ENCODE results near the gene DNPH1. TPM values are rescaled to one million over a fixed set of nuclear protein-coding genes. Genes with fewer than 3 reads are reported as not detected.

The DNPH1 gene
- total RNA-seq, 2 donors from 2014 or later, result 94.2 to 119 TPM

GRCh38 chr6:43211955-43212354, 17.3 kb downstream of the DNPH1 start:
- DNase-seq (no peak), ATAC-seq (no peak)
- peak overlapping the region in 1 of 4 donors; percentile 8 for H3K27ac ChIP-seq
- no peaks in the 10 kb centered on the region for H3K27me3 ChIP-seq
- WGBS, 2 donors, result 50 to 71% methylated on average over 1 of the region's 1 CpG
- intact Hi-C loops (cut with DNase I), result no loop called here
- no peak overlapping the region for H3K4me3 ChIP-seq
- no peaks in the 10 kb centered on the region for H3K9me3 ChIP-seq
- peaks cover 0 to 3% of the 10 kb centered on the region in 2 donors for H3K36me3 ChIP-seq (replicated peaks in 1 of 2; ENCODE audit: insufficient read depth in 1 of 2, low read depth in 2 of 2)
- TF ChIP-seq CTCF (IDR thresholded peaks at IDR 0.05) (no peak), POLR2A (IDR thresholded peaks at IDR 0.05) (no peak)
- H3K4me1 ChIP-seq, result no peaks in the 10 kb centered on the region

GRCh38 chr6:43207286-43207685, 22.0 kb downstream of the DNPH1 start:
- WGBS, 2 donors, result 87 to 96% methylated on average over 2 of the region's 2 CpGs
- TF ChIP-seq POLR2A (IDR thresholded peaks at IDR 0.05) (no peak), CTCF (IDR thresholded peaks at IDR 0.05) (no peak)
- Histone ChIP-seq H3K4me3 (no peak overlapping the region), H3K27ac (no peak overlapping the region), H3K36me3 (replicated peaks in 1 of 2; ENCODE audit: insufficient read depth in 1 of 2, low read depth in 2 of 2) (no peaks in the 10 kb centered on the region), H3K4me1 (no peaks in the 10 kb centered on the region), H3K27me3 (no peaks in the 10 kb centered on the region), H3K9me3 (no peaks in the 10 kb centered on the region)
- DNase-seq (no peak), ATAC-seq (no peak)
- intact Hi-C loops (cut with DNase I), result no loop called here

GRCh38 chr6:43205849-43206248, 23.4 kb downstream of the DNPH1 start:
- Histone ChIP-seq H3K27ac (no peak overlapping the region), H3K4me1 (no peaks in the 10 kb centered on the region), H3K4me3 (no peak overlapping the region), H3K9me3 (no peaks in the 10 kb centered on the region), H3K27me3 (no peaks in the 10 kb centered on the region), H3K36me3 (replicated peaks in 1 of 2; ENCODE audit: insufficient read depth in 1 of 2, low read depth in 2 of 2) (no peaks in the 10 kb centered on the region)
- intact Hi-C loops (cut with DNase I), result no loop called here
- no peak for TF ChIP-seq POLR2A (IDR thresholded peaks at IDR 0.05)
- no peak for TF ChIP-seq CTCF (IDR thresholded peaks at IDR 0.05)
- 90 to 96% methylated on average over 10 of the region's 10 CpGs for WGBS, 2 donors
- ATAC-seq, result no peak
- DNase-seq, result no peak

- Histone ChIP-seq H3K27me3 (no peaks in the 10 kb centered on the region), H3K9me3 (no peaks in the 10 kb centered on the region), H3K4me1 (no peaks in the 10 kb centered on the region), H3K36me3 (replicated peaks in 1 of 2; ENCODE audit: insufficient read depth in 1 of 2, low read depth in 2 of 2) (peaks cover 0 to 4% of the 10 kb centered on the region in 2 donors), H3K27ac (no peak overlapping the region), H3K4me3 (no peak overlapping the region)
- TF ChIP-seq POLR2A (IDR thresholded peaks at IDR 0.05) (no peak), CTCF (IDR thresholded peaks at IDR 0.05) (no peak)
- no peak for ATAC-seq
- no peak for DNase-seq
- intact Hi-C loops (cut with DNase I), result no loop called here
- 88 to 93% methylated on average over 17 to 23 of the region's 23 CpGs for WGBS, 2 donors
These were observed 24.8 kb downstream of the DNPH1 start for GRCh38 chr6:43204271-43205105.

GRCh38 chr6:43203718-43204095, 25.6 kb downstream of the DNPH1 start:
- 91% methylated on average over 8 of the region's 8 CpGs for WGBS, 2 donors
- Histone ChIP-seq H3K27ac (no peak overlapping the region), H3K4me1 (no peaks in the 10 kb centered on the region), H3K4me3 (no peak overlapping the region), H3K9me3 (no peaks in the 10 kb centered on the region), H3K36me3 (replicated peaks in 1 of 2; ENCODE audit: insufficient read depth in 1 of 2, low read depth in 2 of 2) (peaks cover 0 to 4% of the 10 kb centered on the region in 2 donors), H3K27me3 (no peaks in the 10 kb centered on the region)
- intact Hi-C loops (cut with DNase I), result no loop called here
- DNase-seq (no peak), ATAC-seq (no peak)
- TF ChIP-seq CTCF (IDR thresholded peaks at IDR 0.05) (no peak), POLR2A (IDR thresholded peaks at IDR 0.05) (no peak)

Data from body of pancreas (tissue), 4 donors.